ENCODE measurements around the gene CPVL. TPM values are rescaled to one million over a fixed set of nuclear protein-coding genes. Genes with fewer than 3 reads are reported as not detected.
"Not testable (repeated sequence)": the region's sequence is repeated elsewhere in the genome, so short reads cannot be mapped to it uniquely, and the experiment has no call there.

The CPVL gene
- total RNA-seq, 1 experiment from 2014 or later, result 1.6 TPM

DNA sequence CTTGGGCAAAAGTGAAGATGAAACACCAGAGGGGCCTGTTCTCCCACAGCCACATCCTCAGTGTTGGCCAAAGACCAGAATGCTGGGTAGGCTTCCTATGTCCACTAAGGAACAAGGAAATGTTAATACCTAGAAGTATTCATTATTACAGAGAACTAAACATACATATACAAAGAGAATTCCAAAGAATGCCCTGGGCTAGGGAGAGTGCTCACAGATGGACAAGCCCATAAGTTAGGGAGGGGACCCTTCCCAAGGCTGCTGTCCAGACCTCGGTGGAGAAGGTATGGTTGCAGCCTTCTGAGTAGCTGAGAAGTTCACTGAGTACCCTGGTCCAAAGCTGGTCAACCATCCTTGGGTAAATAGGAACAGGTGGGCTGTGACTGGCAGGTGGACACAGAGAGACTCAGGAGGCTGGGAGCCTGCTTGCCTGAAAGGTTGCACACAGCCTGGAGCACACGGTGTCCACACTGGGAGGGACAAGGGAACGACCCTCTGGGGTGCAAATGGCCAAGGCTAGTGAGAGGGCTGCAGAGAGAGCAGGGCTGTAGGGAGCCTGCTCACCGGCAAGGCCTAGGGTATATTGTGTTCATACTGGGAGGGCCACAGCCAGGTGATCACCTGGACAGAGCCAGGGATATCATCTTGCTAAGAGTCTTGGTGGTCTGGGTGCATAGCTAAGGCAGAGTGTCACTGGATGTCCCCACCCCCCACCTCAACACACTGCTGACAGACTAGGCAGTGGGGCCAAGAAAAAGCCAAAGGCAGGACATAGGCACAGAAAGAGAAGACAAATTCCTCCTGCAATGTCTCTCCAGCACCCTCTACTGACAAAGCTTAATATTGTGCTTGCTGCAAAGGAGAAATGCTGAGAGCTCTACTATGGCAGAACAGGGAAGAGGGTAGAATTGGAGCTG, 40.3 kb downstream of the CPVL start:
- no peaks in the 10 kb centered on the region; the same call in none of the 2 replicates for H3K27me3 ChIP-seq (replicated peaks)
- no peaks in the 10 kb centered on the region for H3K9me3 ChIP-seq (replicated peaks)
- no peaks in the 10 kb centered on the region for H3K36me3 ChIP-seq
- H3K27ac ChIP-seq, result no peak overlapping the region
- peak; percentile 50 to 51 for DNase-seq (ENCODE audit: low read depth in 1 of 2, low spot score in 2 of 2)
- H3K4me1 ChIP-seq (replicated peaks), result no peaks in the 10 kb centered on the region
- no peak overlapping the region for H3K4me3 ChIP-seq

DNA sequence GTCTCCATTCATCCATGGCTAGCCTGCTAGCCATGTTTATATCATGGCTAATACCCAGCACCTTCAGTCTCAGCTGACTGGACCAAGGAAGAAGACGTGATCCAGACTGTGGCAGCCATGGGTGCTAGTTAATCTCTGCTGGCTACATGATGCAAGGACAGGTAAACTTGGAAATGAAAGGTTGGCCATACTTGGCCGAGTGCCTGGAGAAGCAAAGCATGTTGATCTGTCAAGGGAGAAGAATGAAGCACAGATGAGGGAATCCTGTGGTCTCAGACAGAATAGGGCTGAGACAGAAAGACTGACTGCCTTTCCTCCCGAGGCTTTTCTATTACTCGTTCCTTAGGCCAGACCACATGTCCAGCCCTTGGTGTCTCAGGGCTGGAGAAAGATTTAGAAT, 41.1 kb downstream of the CPVL start:
- no peak for DNase-seq (ENCODE audit: low read depth in 1 of 2, low spot score in 2 of 2)
- Histone ChIP-seq H3K36me3 (no peaks in the 10 kb centered on the region), H3K9me3 (replicated peaks) (no peaks in the 10 kb centered on the region), H3K27ac (no peak overlapping the region), H3K27me3 (replicated peaks) (no peaks in the 10 kb centered on the region; the same call in none of the 2 replicates), H3K4me3 (no peak overlapping the region), H3K4me1 (replicated peaks) (no peaks in the 10 kb centered on the region)

DNA sequence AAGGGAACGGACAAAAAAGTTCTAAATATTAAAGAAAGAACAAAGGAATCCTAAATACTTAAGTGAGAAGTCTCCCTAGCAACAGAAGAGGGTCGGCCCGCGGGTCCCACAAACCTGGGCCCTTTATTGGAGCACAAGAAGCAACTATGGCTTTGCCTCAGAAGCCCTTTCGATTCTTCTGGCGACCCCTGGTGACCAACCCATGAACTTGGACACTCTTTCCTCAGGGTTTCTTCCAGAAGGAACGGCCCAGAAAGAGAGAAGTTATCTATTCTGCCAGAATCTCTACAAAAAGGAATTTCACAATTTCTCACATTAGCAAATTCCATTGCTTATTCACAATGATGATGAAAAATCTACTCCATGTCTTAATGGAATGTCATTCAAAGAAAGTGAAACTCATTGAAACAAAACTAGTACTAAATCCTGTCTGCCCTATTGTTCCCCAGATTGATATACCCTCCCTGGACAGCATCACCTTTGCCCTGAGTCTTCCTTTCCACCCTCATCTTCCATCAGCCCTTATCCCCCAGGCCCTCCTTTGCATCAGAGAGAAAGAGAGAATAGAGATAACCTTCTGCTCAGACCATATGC, 43.7 kb downstream of the CPVL start:
- peak; percentile 52 to 67 for DNase-seq (ENCODE audit: low read depth in 1 of 2, low spot score in 2 of 2)
- no peaks in the 10 kb centered on the region for H3K9me3 ChIP-seq (replicated peaks)
- H3K36me3 ChIP-seq, result no peaks in the 10 kb centered on the region
- H3K4me3 ChIP-seq, result no peak overlapping the region
- no peaks in the 10 kb centered on the region for H3K4me1 ChIP-seq (replicated peaks)
- no peak overlapping the region for H3K27ac ChIP-seq
- H3K27me3 ChIP-seq (replicated peaks), result no peaks in the 10 kb centered on the region; the same call in 1 of the 2 replicates

DNA sequence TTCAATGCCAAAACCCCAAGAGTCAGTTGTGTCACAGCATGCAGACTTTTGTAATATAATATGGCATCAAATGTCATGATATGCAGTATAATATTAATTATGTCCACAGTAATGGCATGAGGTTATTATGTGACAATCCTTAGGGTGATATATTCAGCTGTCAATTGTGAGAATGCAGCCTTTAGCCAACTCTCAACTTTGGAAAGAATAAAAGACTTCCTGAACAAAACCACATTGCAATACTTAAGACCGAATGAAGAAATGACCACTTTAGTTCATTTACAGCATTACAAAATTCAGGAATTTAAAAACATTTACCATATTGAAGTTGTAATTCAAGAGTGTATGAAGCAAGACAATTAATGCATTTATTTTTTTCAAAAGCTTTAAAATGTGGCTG, 45.4 kb downstream of the CPVL start:
- H3K36me3 ChIP-seq, result no peaks in the 10 kb centered on the region
- H3K4me1 ChIP-seq (replicated peaks), result no peaks in the 10 kb centered on the region
- no peaks in the 10 kb centered on the region for H3K9me3 ChIP-seq (replicated peaks)
- no peak overlapping the region for H3K4me3 ChIP-seq
- no peak for DNase-seq (ENCODE audit: low read depth in 1 of 2, low spot score in 2 of 2)
- H3K27me3 ChIP-seq (replicated peaks), result peaks cover 4% of the 10 kb centered on the region
- no peak overlapping the region for H3K27ac ChIP-seq

DNA sequence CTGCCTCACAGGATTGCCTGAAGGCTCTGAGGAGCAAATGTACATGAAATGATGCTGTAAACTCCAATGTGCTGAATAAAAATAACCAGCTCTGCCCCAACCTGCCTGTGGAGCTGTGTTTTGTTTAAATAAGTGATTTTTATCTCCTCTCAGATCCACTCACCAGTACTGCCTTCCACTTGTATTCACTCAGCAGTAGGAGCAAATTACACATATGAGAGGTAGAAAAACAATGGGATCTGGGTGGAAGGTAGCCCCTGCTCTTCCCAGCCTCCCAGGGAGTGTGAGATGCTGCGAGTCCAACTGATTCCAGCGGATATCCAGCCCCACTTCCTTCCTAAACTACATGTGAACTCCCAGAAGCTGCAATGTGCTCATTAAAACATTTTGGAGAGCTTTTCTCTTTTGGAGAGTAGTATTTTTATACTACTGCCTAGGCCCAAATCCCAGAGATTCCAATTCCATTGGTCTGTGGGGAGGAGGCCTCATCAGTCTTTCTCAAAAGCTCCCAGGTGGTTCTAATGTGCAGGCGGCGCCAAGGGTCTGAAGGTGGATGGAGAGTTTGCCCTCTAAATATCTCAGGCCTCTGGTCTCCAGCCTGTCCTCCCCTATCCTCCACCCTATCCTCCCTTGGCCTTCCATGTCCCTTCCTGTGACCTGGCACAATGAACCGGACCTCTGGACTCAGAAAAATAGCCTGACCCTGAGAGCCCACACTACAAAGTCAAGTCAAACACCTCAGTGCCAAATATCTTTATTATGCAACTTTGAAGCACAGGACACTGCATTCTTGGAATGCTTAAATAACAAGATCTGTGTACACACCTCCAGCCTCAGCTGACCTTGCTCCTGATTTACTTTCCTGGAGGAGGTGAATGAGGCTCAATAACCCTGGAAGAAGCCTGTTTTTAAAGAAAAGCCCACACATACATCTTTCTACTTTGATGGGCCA, 46.2 kb downstream of the CPVL start:
- no peak for DNase-seq (ENCODE audit: low read depth in 1 of 2, low spot score in 2 of 2)
- Histone ChIP-seq H3K27me3 (replicated peaks) (peaks cover 4% of the 10 kb centered on the region), H3K9me3 (replicated peaks) (no peaks in the 10 kb centered on the region), H3K27ac (no peak overlapping the region), H3K4me3 (no peak overlapping the region), H3K4me1 (replicated peaks) (no peaks in the 10 kb centered on the region), H3K36me3 (no peaks in the 10 kb centered on the region)

DNA sequence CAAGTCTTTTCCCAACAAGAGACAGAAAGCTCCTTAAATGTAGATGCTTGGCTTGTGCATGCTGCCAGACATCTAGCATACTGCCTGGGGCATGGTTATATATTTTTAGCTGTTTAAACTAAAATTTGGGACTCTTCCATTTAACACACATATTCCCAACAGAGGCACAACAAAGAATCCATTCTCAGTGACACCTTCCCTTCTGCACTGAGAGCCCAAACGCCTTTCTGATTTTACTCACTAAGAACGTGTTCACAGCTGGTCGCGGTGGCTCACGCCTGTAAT, 49.9 kb downstream of the CPVL start:
- Histone ChIP-seq H3K9me3 (replicated peaks) (no peaks in the 10 kb centered on the region), H3K27me3 (replicated peaks) (peaks cover 4% of the 10 kb centered on the region; the same call in 1 of the 2 replicates), H3K36me3 (no peaks in the 10 kb centered on the region), H3K27ac (no peak overlapping the region), H3K4me3 (no peak overlapping the region), H3K4me1 (replicated peaks) (no peaks in the 10 kb centered on the region)
- DNase-seq (ENCODE audit: low read depth in 1 of 2, low spot score in 2 of 2), result no peak

DNA sequence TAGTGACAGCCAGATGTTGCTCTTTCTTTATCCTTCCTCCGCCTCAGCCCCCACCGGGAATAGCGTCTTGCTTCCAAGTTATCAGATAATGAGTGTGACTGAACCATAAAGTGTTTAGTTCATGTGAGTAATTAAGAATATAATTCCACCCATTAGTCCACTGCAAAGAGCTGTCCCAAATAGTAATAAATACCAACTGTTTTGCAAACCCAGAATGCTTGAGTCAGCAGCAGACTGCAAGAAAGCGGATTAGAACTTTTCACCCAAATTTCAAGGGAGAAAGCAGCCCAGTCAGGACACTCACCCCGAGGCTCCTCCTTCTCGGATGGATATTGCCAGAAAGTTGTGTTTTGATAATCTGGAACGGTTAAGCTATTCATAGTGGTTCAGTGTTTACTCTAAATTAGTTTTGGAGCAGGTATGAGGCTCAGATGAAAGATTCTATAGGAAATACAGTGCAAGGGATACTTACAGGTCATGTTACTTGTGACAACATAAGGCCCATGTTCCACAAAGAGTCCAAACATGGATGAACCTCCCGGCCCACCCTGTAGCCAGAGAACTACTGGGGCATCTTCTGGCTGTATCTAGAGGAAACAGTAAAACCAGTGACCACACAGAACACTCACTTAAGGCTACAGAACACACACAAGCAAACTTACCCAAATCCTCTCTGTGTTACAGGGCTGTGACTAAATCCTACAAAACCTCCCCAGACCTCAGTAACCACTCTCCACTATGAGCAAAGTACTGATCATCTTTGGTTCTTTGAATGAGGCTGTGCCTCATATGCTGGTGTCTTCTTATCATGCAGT, 50.5 kb downstream of the CPVL start:
- Histone ChIP-seq H3K4me3 (no peak overlapping the region), H3K4me1 (replicated peaks) (no peaks in the 10 kb centered on the region), H3K27me3 (replicated peaks) (peaks cover 5% of the 10 kb centered on the region), H3K27ac (no peak overlapping the region), H3K9me3 (replicated peaks) (no peaks in the 10 kb centered on the region), H3K36me3 (no peaks in the 10 kb centered on the region)
- DNase-seq (ENCODE audit: low read depth in 1 of 2, low spot score in 2 of 2), result no peak

DNA sequence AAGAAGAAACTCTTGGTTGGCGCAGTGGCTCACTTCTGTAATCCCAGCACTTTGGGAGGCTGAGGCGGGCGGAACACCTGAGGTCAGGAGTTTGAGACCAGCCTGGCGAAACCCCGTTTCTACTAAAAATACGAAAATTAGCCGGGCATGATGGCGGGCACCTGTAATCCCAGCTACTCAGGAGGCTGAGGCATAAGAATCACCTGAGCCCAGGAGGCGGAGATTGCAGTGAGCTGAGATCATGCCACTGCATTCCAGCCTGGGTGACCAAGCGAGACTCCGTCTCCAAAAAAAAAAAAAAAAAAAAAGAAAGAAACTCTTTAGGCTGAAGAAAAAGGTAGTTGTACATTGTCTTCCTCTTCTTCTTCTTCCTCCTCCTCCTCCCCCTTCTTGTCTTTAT, 53.2 kb downstream of the CPVL start:
- peaks cover 11% of the 10 kb centered on the region for H3K27me3 ChIP-seq (replicated peaks)
- not testable (repeated sequence) for DNase-seq (ENCODE audit: low read depth in 1 of 2, low spot score in 2 of 2); H3K4me1 ChIP-seq (replicated peaks); H3K36me3 ChIP-seq; H3K9me3 ChIP-seq (replicated peaks); H3K4me3 ChIP-seq; H3K27ac ChIP-seq

DNA sequence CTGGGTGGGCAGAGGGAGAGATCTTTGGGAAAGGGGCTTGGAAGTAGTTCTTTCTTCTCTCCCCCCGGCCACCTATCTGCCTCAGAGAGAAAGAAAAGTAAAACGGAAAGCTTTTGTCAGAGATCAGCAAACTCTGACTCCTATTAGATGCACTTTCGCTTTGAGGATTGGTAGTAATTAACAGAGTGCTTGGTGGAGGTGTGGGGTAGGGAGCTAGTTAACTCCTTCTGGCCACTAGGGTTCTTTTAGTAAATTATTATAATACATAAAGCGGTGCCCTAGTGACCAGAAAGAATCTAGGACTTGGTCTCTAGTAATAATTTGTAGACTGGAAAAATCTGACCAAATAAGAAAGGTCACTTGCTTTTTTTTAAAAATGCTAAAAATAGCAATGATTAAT, 54.6 kb downstream of the CPVL start:
- H3K9me3 ChIP-seq (replicated peaks), result no peaks in the 10 kb centered on the region
- peaks cover 11% of the 10 kb centered on the region for H3K27me3 ChIP-seq (replicated peaks)
- DNase-seq (ENCODE audit: low read depth in 1 of 2, low spot score in 2 of 2), result no peak
- H3K4me1 ChIP-seq (replicated peaks), result no peaks in the 10 kb centered on the region
- no peak overlapping the region for H3K4me3 ChIP-seq
- no peaks in the 10 kb centered on the region for H3K36me3 ChIP-seq
- no peak overlapping the region for H3K27ac ChIP-seq

DNA sequence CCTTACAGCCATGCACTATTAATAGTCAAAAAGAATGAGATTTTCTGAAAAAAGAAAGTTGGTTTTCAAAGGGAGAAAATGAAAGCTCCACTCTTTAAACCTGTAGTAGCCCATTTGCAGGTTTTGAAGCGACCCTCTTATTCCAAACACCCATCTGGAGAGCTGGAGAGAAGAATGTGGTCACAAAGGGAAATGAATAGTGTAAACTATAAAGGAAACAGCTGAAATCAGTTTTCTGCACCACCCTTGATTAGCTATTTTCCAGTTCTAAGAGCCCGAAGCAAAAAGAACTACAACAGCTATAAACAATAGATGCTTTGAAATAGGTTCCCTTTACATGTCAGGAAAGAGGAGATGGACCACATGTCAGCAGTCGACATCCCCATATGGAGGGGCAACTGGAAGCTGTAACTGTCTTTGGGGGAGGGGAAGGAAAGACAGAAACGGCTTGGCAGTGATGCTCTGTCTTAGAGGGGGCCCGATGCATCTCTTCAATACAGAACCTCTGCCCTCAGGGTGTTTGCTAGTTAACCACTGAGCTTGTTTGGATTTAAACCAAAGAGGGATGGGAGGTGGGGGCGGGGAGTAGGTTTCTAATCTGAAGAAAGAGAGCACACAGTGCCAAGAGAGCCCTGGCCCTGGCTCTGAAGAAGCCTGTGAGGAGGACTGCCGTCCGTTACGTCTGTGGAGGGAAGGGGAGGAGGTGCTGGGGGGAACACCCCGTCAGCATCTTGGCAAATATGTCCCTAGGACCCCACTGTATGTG, 55.3 kb downstream of the CPVL start:
- DNase-seq (ENCODE audit: low read depth in 1 of 2, low spot score in 2 of 2), result no peak
- Histone ChIP-seq H3K27ac (no peak overlapping the region), H3K27me3 (replicated peaks) (peaks cover 8% of the 10 kb centered on the region), H3K4me1 (replicated peaks) (no peaks in the 10 kb centered on the region), H3K4me3 (no peak overlapping the region), H3K9me3 (replicated peaks) (no peaks in the 10 kb centered on the region), H3K36me3 (no peaks in the 10 kb centered on the region)

DNA sequence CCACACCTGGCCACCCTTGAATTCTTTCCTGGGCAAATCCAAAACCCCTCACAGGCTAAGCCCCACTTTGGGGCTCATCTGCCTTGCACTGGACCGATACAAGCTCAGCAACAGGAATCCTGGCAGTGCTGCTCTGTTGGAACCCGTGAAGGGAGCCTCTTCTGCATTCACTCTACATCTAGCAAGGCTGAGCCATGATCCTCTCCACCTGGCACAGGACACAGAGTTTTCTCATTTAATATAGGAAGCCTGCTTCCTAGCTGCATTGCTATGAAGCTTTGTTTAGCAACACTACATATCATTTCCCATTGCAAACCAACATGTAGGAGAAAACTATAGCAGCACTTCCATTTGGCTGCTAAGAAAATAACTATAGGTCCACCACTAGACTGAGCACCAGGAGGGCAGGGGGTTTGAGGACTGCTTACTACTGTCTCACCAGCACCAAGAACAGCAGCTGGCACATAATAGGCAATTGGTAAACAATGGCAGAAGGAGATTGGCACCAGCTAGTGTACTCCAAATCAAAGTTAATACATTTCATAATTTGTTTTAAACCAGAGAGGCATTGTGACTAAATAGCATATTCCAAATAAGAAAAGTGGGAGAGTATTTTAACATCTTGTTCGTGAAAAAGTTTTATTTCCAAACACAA, 56.1 kb downstream of the CPVL start:
- Histone ChIP-seq H3K9me3 (replicated peaks) (no peaks in the 10 kb centered on the region), H3K4me3 (no peak overlapping the region), H3K36me3 (no peaks in the 10 kb centered on the region), H3K27me3 (replicated peaks) (peaks cover 7% of the 10 kb centered on the region; the same call in 1 of the 2 replicates), H3K4me1 (replicated peaks) (no peaks in the 10 kb centered on the region), H3K27ac (no peak overlapping the region)
- no peak for DNase-seq (ENCODE audit: low read depth in 1 of 2, low spot score in 2 of 2)

DNA sequence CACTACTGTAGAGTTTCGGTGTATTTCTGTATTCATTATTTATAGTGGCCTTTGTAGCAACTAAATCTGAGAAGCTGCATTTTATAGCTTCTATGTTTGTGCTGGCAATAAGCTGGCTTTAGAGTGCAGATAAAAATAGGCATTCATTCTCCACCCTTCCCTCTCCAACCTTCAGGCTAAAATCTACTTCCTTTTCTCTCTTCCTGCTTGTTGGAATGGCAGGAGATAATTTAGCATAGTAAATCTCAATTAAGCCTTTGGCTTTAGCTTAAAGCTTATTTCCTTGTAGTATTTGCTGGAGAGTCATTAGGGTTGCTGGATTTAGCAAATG, 58.5 kb downstream of the CPVL start:
- Histone ChIP-seq H3K9me3 (replicated peaks) (no peaks in the 10 kb centered on the region), H3K27me3 (replicated peaks) (peaks cover 7% of the 10 kb centered on the region; the same call in 1 of the 2 replicates), H3K36me3 (no peaks in the 10 kb centered on the region)

More for the DNA sequence above, 58.5 kb downstream of the CPVL start:
- no peaks in the 10 kb centered on the region for H3K4me1 ChIP-seq (replicated peaks)
- no peak for DNase-seq (ENCODE audit: low read depth in 1 of 2, low spot score in 2 of 2)
- no peak overlapping the region for H3K4me3 ChIP-seq
- no peak overlapping the region for H3K27ac ChIP-seq

Measured in SJSA1 (cell line).